OCI-LY7 (cell line): ENCODE results near the gene COL8A1. TPM values are rescaled to one million over a fixed set of nuclear protein-coding genes. Genes with fewer than 3 reads are reported as not detected.

ENCODE experiments used
- BruUV-seq: library from RNA; stranded (reverse); fragments of 400-500 nt; replicated peaks from 2 replicates; lab custom pipeline; 2021; lab: Mats Ljungman, UMichigan
- CTCF ChIA-PET: fragments of 300-600 bp; sonication (Branson Sonifier 250); formaldehyde crosslinking; loops from one replicate; lab custom pipeline; 2022; ENCODE audit warnings: antibody characterized with exemption; ENCODE audit not compliant: unreplicated experiment; lab: Charles Lee
- POLR2A ChIA-PET: fragments of 300-600 bp; sonication (Branson Sonifier 250); formaldehyde crosslinking; loops from one replicate; lab custom pipeline; 2022; ENCODE audit warnings: antibody characterized with exemption; lab: Charles Lee
- DNase-seq: peaks from one replicate; pipeline ENCODE4 v3.0.0-alpha.2; 2015; ENCODE audit warnings: low spot score
- H2AFZ ChIP-seq: fragments of 200-600 bp; sonication (generic), shearing (Covaris generic); 2 replicates; pipeline ENCODE4 v1.6.1; 2014; ENCODE audit warnings: mild to moderate bottlenecking, antibody characterized with exemption, low read length, moderate library complexity
- H3K27ac ChIP-seq: fragments of 200-600 bp; sonication (generic); 2 replicates; pipeline ENCODE4 v1.5.1; 2014; ENCODE audit warnings: mixed run types, low read depth, mild to moderate bottlenecking, moderate library complexity, low read length, inconsistent platforms; ENCODE audit not compliant: poor library complexity, severe bottlenecking
- H3K36me3 ChIP-seq: fragments of 200-600 bp; sonication (generic); 2 replicates; pipeline ENCODE4 v1.6.1; 2014; ENCODE audit warnings: mild to moderate bottlenecking, antibody characterized with exemption, low read length, moderate library complexity, mixed read lengths; ENCODE audit not compliant: insufficient read depth
- H3K4me1 ChIP-seq: fragments of 200-600 bp; sonication (generic); 2 replicates; pipeline ENCODE4 v1.5.1; 2014; ENCODE audit warnings: mild to moderate bottlenecking, low read length; ENCODE audit not compliant: insufficient read depth, poor library complexity, severe bottlenecking
- H3K4me2 ChIP-seq: fragments of 200-600 bp; sonication (generic); 2 replicates; pipeline ENCODE4 v1.6.1; 2014; ENCODE audit warnings: mild to moderate bottlenecking, low read length
- H3K4me3 ChIP-seq: fragments of 200-600 bp; sonication (generic); 2 replicates; pipeline ENCODE4 v1.5.1; 2014; ENCODE audit warnings: mild to moderate bottlenecking, low read depth, low read length; ENCODE audit not compliant: poor library complexity, severe bottlenecking
- H3K79me2 ChIP-seq: fragments of 200-600 bp; sonication (generic); 2 replicates; pipeline ENCODE4 v1.6.1; 2016; ENCODE audit warnings: low read depth, mild to moderate bottlenecking, low read length, moderate library complexity, mixed read lengths; ENCODE audit not compliant: insufficient read depth
- H3K9me2 ChIP-seq: fragments of 200-600 bp; sonication (generic); 2 replicates; pipeline ENCODE4 v1.6.1; 2016; ENCODE audit warnings: mild to moderate bottlenecking, low read length, mixed read lengths; ENCODE audit not compliant: insufficient read depth
- H3K9me3 ChIP-seq: fragments of 200-600 bp; sonication (generic); 2 replicates; pipeline ENCODE4 v1.6.1; 2014; ENCODE audit warnings: mild to moderate bottlenecking, mixed run types, low read length, mixed read lengths
- H4K20me1 ChIP-seq: fragments of 200-600 bp; sonication (generic); 2 replicates; pipeline ENCODE4 v1.6.1; 2014; ENCODE audit warnings: mild to moderate bottlenecking, antibody characterized with exemption, low read length, moderate library complexity, mixed read lengths; ENCODE audit not compliant: insufficient read depth
- CTCF ChIP-seq: fragments of 200-600 bp; sonication (generic); conservative IDR thresholded peaks from 2 replicates; pipeline ENCODE4 v1.5.1; 2014; ENCODE audit warnings: mild to moderate bottlenecking, antibody characterized with exemption, low read length, moderate library complexity, mixed read lengths
- EZH2phosphoT487 ChIP-seq: fragments of 200-600 bp; sonication (generic); IDR thresholded peaks from 2 replicates; pipeline ENCODE4 v1.6.1; 2018; ENCODE audit warnings: low read depth, borderline replicate concordance, mild to moderate bottlenecking, mixed run types, antibody characterized with exemption, low read length, moderate library complexity, mixed read lengths
- intact Hi-C: fragments of 100-400 bp; cut with micrococcal nuclease; formaldehyde crosslinking; loops from one replicate; pipeline ENCODE4 v1.10.0; 2022; ENCODE audit not compliant: unreplicated experiment
- total RNA-seq, 2 experiments: library from RNA; depleted of rRNA in 1 of 2; stranded (reverse); fragments of >200 nt in 1 of 2; shearing (Covaris generic) in 1 of 2; gene quantifications; 2 replicates each; pipeline ENCODE4 v1.2.3, GENCODE V29; 2014 to 2022

Gene COL8A1
- total RNA-seq, 2 experiments from 2014 or later, result 0.10 TPM; not detected in 1

DNA sequence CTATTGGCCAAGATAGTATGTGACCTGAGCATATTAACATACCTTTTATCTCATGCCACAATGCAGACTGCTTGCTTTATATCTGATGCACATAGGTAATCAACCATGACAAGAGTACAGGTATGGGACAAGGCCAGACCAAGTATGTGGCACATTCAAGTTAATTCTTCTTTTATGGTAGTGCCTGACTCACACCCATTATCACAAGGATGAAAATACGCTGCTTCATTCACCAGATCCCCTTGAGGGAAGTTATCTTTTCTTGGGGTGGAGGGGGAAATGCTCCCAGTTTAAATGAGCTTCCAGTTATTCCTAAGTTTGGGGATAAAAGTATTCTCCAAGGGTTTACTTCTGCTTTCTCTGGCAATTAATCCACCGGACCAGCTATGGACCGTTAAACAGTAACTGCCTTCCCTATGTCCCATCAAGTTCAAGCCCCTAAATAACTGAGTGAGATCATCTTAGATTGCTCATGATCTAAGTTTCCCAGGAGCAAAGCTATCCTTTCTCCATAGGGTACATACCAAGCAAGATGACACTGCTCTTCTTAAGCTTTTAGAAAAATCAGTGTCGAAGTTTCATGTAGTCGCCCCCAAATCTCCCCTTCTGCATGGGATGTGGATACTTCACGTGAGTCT lies 1.9 kb downstream of the COL8A1 start:
- BruUV-seq, result no TSS peak

DNA sequence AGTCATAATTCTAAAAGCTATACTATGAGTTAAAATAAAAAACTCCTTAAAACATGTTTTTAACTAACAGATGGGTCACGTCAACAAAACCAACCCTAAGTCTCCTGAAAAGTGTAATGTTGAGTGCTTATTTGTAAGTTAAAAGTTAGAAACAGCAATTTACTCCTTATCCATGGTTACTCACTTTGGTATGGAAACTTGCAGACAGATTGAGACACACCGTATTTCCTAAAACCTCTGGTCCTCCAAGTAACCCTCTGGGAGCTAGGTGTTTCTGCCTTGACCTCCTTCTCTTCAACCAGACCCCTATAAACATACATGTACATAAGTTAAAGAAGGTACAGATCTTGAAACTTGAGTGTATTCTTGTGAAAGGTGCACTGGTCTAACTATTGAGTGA lies 3.1 kb downstream of the COL8A1 start:
- Histone ChIP-seq H3K4me3 (no peak overlapping the region), H3K79me2 (no peaks in the 10 kb centered on the region), H3K4me1 (no peaks in the 10 kb centered on the region), H3K36me3 (no peaks in the 10 kb centered on the region), H3K9me3 (no peaks in the 10 kb centered on the region), H3K27ac (no peak overlapping the region), H3K9me2 (no peaks in the 10 kb centered on the region), H3K4me2 (no peak overlapping the region), H2AFZ (no peak overlapping the region), H4K20me1 (no peaks in the 10 kb centered on the region; the same call in 1 of the 2 replicates)
- DNase-seq, result no peak
- intact Hi-C loops, result no loop called here
- ChIA-PET CTCF (no interaction called here), POLR2A (interaction anchor here (0.6 to 1.4 kb wide), 2 partner anchors 12 to 14 kb away, joined by 3 read pairs; no protein-coding TSS in a partner anchor)
- BruUV-seq, result no TSS peak
- no peak for TF ChIP-seq EZH2phosphoT487
- no peak for TF ChIP-seq CTCF

More for the DNA sequence above, 1.9 kb downstream of the COL8A1 start:
- TF ChIP-seq EZH2phosphoT487 (no peak), CTCF (no peak)
- H3K4me3 ChIP-seq, result no peak overlapping the region
- H3K36me3 ChIP-seq, result no peaks in the 10 kb centered on the region
- H2AFZ ChIP-seq, result no peak overlapping the region
- ChIA-PET CTCF (no interaction called here), POLR2A (no interaction called here)
- no peak overlapping the region for H3K27ac ChIP-seq
- DNase-seq, result no peak
- no peaks in the 10 kb centered on the region for H3K4me1 ChIP-seq
- H4K20me1 ChIP-seq, result no peaks in the 10 kb centered on the region; the same call in 1 of the 2 replicates
- no peaks in the 10 kb centered on the region for H3K9me3 ChIP-seq
- no peak overlapping the region for H3K4me2 ChIP-seq
- no peaks in the 10 kb centered on the region for H3K9me2 ChIP-seq
- no peaks in the 10 kb centered on the region for H3K79me2 ChIP-seq
- intact Hi-C loops, result no loop called here

DNA sequence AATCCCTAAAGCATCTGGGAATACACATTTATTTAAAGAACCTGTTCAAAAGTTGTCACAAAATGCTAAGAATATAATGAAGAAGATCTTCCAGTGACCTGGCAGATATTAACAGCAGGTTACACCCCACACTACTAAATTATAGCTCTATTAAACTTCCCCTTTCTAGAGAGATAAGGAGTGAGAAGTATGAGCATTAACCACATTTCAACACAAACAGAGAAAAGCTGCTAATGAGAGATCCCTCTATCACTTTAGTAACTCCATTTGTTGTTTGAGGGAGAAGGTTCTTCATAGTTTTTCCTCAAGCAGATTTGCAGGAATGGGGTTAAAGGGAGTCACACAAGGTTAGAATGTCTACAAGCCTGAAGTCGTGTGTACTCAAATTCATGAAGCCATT lies 3.6 kb downstream of the COL8A1 start:
- ChIA-PET CTCF (no interaction called here), POLR2A (interaction anchor here (1.4 kb wide), 1 partner anchor 11 kb away, joined by 3 read pairs; no protein-coding TSS in a partner anchor)
- Histone ChIP-seq H3K79me2 (no peaks in the 10 kb centered on the region), H3K9me2 (no peaks in the 10 kb centered on the region), H3K4me1 (no peaks in the 10 kb centered on the region), H3K4me2 (no peak overlapping the region), H3K36me3 (no peaks in the 10 kb centered on the region), H3K9me3 (no peaks in the 10 kb centered on the region), H4K20me1 (no peaks in the 10 kb centered on the region; the same call in 1 of the 2 replicates), H3K27ac (no peak overlapping the region), H2AFZ (no peak overlapping the region), H3K4me3 (no peak overlapping the region)
- intact Hi-C loops, result no loop called here
- TF ChIP-seq CTCF (no peak), EZH2phosphoT487 (no peak)
- no TSS peak for BruUV-seq
- DNase-seq, result no peak
